HEK293 (cell line): Measurements from ENCODE around the gene MAP3K20.

Experiments used
- CTCF ChIA-PET: fragments of 350-600 bp; formaldehyde crosslinking; extraction: SDS; loops from one replicate; lab custom pipeline; 2021; ENCODE audit warnings: antibody characterized with exemption; lab: Yijun Ruan, JAX
- POLR2A ChIA-PET: fragments of 300-600 bp; formaldehyde crosslinking; extraction: SDS; loops from one replicate; lab custom pipeline; 2020; ENCODE audit warnings: antibody characterized with exemption, inconsistent platforms; lab: Yijun Ruan, JAX
- H3K27ac ChIP-seq: fragments of 200-500 bp; sonication (Bioruptor generic); 2 replicates; pipeline ENCODE4 v1.5.1; 2014; ENCODE audit warnings: low read depth, low read length, control low read depth, inconsistent platforms; ENCODE audit errors: extremely low read depth
- H3K36me3 ChIP-seq, 2 experiments: fragments of 200-500 bp in 1 of 2; sonication (Bioruptor generic) in 1 of 2; 1 replicate in 1 of 2; 2 replicates in 1 of 2; pipeline ENCODE4 v1.5.1; 2014 to 2017; ENCODE audit warnings: inconsistent platforms in 2 of 2, low read length in 2 of 2; ENCODE audit not compliant: control insufficient read depth in 2 of 2, insufficient read depth in 1 of 2
- H3K4me1 ChIP-seq: fragments of 200-500 bp; sonication (Bioruptor generic); 2 replicates; pipeline ENCODE4 v1.5.1; 2014; ENCODE audit warnings: mild to moderate bottlenecking, low read length, inconsistent platforms; ENCODE audit not compliant: control insufficient read depth, insufficient read depth
- H3K4me3 ChIP-seq: 2 replicates; pipeline ENCODE4 v1.5.1; 2011; ENCODE audit warnings: low read depth, mild to moderate bottlenecking, control low read depth, low read length, moderate library complexity
- H3K9me3 ChIP-seq: fragments of 200-500 bp; sonication (Bioruptor generic); 2 replicates; pipeline ENCODE4 v1.5.1; 2014; ENCODE audit warnings: low read depth, low read length, inconsistent platforms; ENCODE audit not compliant: control insufficient read depth, insufficient read depth
- EGR2 ChIP-seq: fragments of 450-650 bp; formaldehyde crosslinking; IDR thresholded peaks from 2 replicates; pipeline ENCODE4 v1.5.1; 2016; ENCODE audit warnings: low read depth, missing biosample characterization, missing genetic modification characterization
- GLIS2 ChIP-seq: fragments of 450-650 bp; formaldehyde crosslinking; IDR thresholded peaks from 2 replicates; pipeline ENCODE4 v1.5.1; 2016; ENCODE audit warnings: missing biosample characterization, missing genetic modification characterization
- MZF1 ChIP-seq: fragments of 450-650 bp; formaldehyde crosslinking; IDR thresholded peaks from 2 replicates; pipeline ENCODE4 v1.5.1; 2017; ENCODE audit warnings: missing biosample characterization, missing genetic modification characterization, borderline replicate concordance
- REPIN1 ChIP-seq: fragments of 450-650 bp; formaldehyde crosslinking; IDR thresholded peaks from 2 replicates; pipeline ENCODE4 v1.5.1; 2017; ENCODE audit warnings: missing biosample characterization, missing genetic modification characterization, low read depth
- ZEB2 ChIP-seq: fragments of 450-650 bp; formaldehyde crosslinking; IDR thresholded peaks from 2 replicates; pipeline ENCODE4 v1.5.1; 2016; ENCODE audit warnings: missing biosample characterization, missing genetic modification characterization
- ZFP3 ChIP-seq: fragments of 450-650 bp; formaldehyde crosslinking; IDR thresholded peaks from 2 replicates; pipeline ENCODE4 v1.5.1; 2016; ENCODE audit warnings: low read depth, missing biosample characterization, missing genetic modification characterization
- ZNF248 ChIP-seq: fragments of 450-650 bp; formaldehyde crosslinking; IDR thresholded peaks from 2 replicates; pipeline ENCODE4 v1.5.1; 2017; ENCODE audit warnings: missing biosample characterization, missing genetic modification characterization
- ZNF404 ChIP-seq: fragments of 450-650 bp; formaldehyde crosslinking; IDR thresholded peaks from 2 replicates; pipeline ENCODE4 v1.5.1; 2017; ENCODE audit warnings: missing biosample characterization, missing genetic modification characterization
- ZNF426 ChIP-seq: fragments of 450-650 bp; formaldehyde crosslinking; IDR thresholded peaks from 2 replicates; pipeline ENCODE4 v1.5.1; 2017; ENCODE audit warnings: missing biosample characterization, missing genetic modification characterization, mild to moderate bottlenecking, inconsistent platforms, moderate library complexity
- ZNF555 ChIP-seq: fragments of 450-650 bp; formaldehyde crosslinking; conservative IDR thresholded peaks from 2 replicates; pipeline ENCODE4 v1.5.1; 2017; ENCODE audit warnings: missing biosample characterization, mild to moderate bottlenecking, missing genetic modification characterization, inconsistent platforms
- ZNF610 ChIP-seq: fragments of 450-650 bp; formaldehyde crosslinking; IDR thresholded peaks from 2 replicates; pipeline ENCODE4 v1.5.1; 2016; ENCODE audit warnings: missing biosample characterization, missing genetic modification characterization, borderline replicate concordance
- ZNF629 ChIP-seq: fragments of 450-650 bp; formaldehyde crosslinking; IDR thresholded peaks from 2 replicates; pipeline ENCODE4 v1.5.1; 2017; ENCODE audit warnings: missing biosample characterization, missing genetic modification characterization
- ZNF776 ChIP-seq: fragments of 450-650 bp; formaldehyde crosslinking; IDR thresholded peaks from 2 replicates; pipeline ENCODE4 v1.5.0; 2017; ENCODE audit warnings: missing biosample characterization, missing genetic modification characterization, borderline replicate concordance
- ZNF791 ChIP-seq: fragments of 450-650 bp; formaldehyde crosslinking; IDR thresholded peaks from 2 replicates; pipeline ENCODE4 v1.5.1; 2016; ENCODE audit warnings: missing biosample characterization, missing genetic modification characterization
- ZNF830 ChIP-seq: fragments of 450-650 bp; IDR thresholded peaks from 2 replicates; pipeline ENCODE4 v1.5.0; 2018; ENCODE audit warnings: missing biosample characterization, missing genetic modification characterization, low read depth, mild to moderate bottlenecking, moderate library complexity
- ZNF843 ChIP-seq: fragments of 450-650 bp; formaldehyde crosslinking; IDR thresholded peaks from 2 replicates; pipeline ENCODE4 v1.5.1; 2016; ENCODE audit warnings: missing biosample characterization, missing genetic modification characterization
- TF ChIP-seq, protein P1 (sequence below): fragments of 450-650 bp; formaldehyde crosslinking; IDR thresholded peaks from 2 replicates; pipeline ENCODE4 v1.5.1; 2016; ENCODE audit warnings: missing biosample characterization, missing genetic modification characterization
- TF ChIP-seq, protein P2 (sequence below): IDR thresholded peaks from 2 replicates; pipeline ENCODE4 v1.6.1; 2011; ENCODE audit warnings: mild to moderate bottlenecking, low read depth, low read length, borderline replicate concordance
- TF ChIP-seq, protein P3 (sequence below): fragments of 450-650 bp; formaldehyde crosslinking; IDR thresholded peaks from 2 replicates; pipeline ENCODE4 v1.5.1; 2016; ENCODE audit warnings: missing biosample characterization, missing genetic modification characterization, low read depth
- TF ChIP-seq, protein P4 (sequence below): sonication (generic); formaldehyde crosslinking; IDR thresholded peaks from 2 replicates; pipeline ENCODE4 v1.8.1; 2022; ENCODE audit warnings: mild to moderate bottlenecking, moderate library complexity, missing genetic modification reagents
- TF ChIP-seq, protein P5 (sequence below): fragments of 450-650 bp; formaldehyde crosslinking; IDR thresholded peaks from 2 replicates; pipeline ENCODE4 v1.5.1; 2017; ENCODE audit warnings: missing biosample characterization, missing genetic modification characterization
- TF ChIP-seq, protein P6 (sequence below): fragments of 450-650 bp; formaldehyde crosslinking; IDR thresholded peaks from 2 replicates; pipeline ENCODE4; 2016; ENCODE audit warnings: missing biosample characterization, missing genetic modification characterization

The MAP3K20 gene

DNA sequence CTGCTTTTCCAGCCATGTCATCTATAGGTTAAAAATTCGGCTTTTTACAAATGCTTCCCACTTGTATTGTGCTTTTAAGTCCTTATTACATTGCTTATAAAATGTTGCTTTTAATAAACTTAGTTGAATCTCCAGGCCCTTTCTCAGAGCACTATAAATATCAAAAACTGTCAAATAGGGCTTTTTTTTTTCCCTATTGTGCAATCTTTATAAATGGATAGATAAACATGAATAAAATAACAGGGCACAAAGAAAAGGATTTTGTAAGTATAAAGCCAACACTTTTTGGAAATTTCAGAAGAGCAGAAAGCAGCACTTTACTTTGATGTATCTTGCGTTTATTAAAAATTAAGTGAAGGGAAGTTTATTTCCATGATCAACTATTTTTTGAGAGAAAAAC lies 171.5 kb downstream of the MAP3K20 start:
- Histone ChIP-seq H3K36me3 (no peaks in the 10 kb centered on the region), H3K9me3 (no peaks in the 10 kb centered on the region), H3K4me1 (peaks cover 3% of the 10 kb centered on the region; the same call in 1 of the 2 replicates), H3K4me3 (no peak overlapping the region), H3K27ac (no peak overlapping the region)
- POLR2A ChIA-PET, result no interaction called here
- TF ChIP-seq ZNF830 (tag by site-specific recombination) (no peak), ZFP3 (tag by site-specific recombination) (no peak), ZNF843 (tag by site-specific recombination) (no peak), GLIS2 (tag by site-specific recombination) (no peak), ZNF555 (tag by site-specific recombination) (no peak), ZEB2 (tag by site-specific recombination) (no peak), EGR2 (tag by site-specific recombination) (no peak), ZNF610 (no peak)
- TF ChIP-seq, protein P1, sequence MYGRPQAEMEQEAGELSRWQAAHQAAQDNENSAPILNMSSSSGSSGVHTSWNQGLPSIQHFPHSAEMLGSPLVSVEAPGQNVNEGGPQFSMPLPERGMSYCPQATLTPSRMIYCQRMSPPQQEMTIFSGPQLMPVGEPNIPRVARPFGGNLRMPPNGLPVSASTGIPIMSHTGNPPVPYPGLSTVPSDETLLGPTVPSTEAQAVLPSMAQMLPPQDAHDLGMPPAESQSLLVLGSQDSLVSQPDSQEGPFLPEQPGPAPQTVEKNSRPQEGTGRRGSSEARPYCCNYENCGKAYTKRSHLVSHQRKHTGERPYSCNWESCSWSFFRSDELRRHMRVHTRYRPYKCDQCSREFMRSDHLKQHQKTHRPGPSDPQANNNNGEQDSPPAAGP (tag by site-specific recombination), result no peak
- CTCF ChIA-PET, result no interaction called here

DNA sequence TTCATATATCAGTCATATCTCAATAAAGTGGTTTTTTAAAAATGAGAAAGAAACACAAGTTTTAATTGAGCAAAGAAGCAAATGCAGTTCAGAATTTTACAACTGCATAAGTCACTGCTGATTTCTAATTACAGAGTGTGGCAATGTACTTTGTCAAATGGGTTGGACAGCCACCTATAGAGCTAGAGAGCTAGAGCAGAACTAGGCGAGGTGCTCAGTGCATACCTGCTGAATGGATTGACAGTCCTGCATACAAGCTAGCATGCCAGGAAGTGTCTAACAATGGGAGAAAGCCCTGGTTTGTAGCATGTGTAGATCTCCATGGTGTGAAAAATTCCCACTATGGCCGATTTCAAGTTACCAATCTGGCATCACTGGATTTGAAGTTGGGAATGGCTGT lies 172.7 kb downstream of the MAP3K20 start:
- CTCF ChIA-PET, result interaction anchor here (0.6 to 1.3 kb wide), 2 partner anchors 317 to 1102 kb away, joined by 3 to 4 read pairs; no protein-coding TSS in a partner anchor
- TF ChIP-seq ZNF776 (tag by site-specific recombination) (no peak), ZNF404 (tag by site-specific recombination) (no peak), ZNF426 (no peak), ZNF629 (no peak), ZNF791 (no peak), MZF1 (tag by site-specific recombination) (no peak), ZNF248 (tag by site-specific recombination) (no peak), REPIN1 (no peak)
- TF ChIP-seq, protein P2, sequence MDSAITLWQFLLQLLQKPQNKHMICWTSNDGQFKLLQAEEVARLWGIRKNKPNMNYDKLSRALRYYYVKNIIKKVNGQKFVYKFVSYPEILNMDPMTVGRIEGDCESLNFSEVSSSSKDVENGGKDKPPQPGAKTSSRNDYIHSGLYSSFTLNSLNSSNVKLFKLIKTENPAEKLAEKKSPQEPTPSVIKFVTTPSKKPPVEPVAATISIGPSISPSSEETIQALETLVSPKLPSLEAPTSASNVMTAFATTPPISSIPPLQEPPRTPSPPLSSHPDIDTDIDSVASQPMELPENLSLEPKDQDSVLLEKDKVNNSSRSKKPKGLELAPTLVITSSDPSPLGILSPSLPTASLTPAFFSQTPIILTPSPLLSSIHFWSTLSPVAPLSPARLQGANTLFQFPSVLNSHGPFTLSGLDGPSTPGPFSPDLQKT, result no peak
- TF ChIP-seq, protein P3, sequence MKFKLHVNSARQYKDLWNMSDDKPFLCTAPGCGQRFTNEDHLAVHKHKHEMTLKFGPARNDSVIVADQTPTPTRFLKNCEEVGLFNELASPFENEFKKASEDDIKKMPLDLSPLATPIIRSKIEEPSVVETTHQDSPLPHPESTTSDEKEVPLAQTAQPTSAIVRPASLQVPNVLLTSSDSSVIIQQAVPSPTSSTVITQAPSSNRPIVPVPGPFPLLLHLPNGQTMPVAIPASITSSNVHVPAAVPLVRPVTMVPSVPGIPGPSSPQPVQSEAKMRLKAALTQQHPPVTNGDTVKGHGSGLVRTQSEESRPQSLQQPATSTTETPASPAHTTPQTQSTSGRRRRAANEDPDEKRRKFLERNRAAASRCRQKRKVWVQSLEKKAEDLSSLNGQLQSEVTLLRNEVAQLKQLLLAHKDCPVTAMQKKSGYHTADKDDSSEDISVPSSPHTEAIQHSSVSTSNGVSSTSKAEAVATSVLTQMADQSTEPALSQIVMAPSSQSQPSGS, result no peak
- TF ChIP-seq, protein P4, sequence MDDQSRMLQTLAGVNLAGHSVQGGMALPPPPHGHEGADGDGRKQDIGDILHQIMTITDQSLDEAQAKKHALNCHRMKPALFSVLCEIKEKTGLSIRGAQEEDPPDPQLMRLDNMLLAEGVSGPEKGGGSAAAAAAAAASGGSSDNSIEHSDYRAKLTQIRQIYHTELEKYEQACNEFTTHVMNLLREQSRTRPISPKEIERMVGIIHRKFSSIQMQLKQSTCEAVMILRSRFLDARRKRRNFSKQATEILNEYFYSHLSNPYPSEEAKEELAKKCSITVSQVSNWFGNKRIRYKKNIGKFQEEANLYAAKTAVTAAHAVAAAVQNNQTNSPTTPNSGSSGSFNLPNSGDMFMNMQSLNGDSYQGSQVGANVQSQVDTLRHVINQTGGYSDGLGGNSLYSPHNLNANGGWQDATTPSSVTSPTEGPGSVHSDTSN (CRISPR knock-in tag), result no peak
- TF ChIP-seq, protein P5, sequence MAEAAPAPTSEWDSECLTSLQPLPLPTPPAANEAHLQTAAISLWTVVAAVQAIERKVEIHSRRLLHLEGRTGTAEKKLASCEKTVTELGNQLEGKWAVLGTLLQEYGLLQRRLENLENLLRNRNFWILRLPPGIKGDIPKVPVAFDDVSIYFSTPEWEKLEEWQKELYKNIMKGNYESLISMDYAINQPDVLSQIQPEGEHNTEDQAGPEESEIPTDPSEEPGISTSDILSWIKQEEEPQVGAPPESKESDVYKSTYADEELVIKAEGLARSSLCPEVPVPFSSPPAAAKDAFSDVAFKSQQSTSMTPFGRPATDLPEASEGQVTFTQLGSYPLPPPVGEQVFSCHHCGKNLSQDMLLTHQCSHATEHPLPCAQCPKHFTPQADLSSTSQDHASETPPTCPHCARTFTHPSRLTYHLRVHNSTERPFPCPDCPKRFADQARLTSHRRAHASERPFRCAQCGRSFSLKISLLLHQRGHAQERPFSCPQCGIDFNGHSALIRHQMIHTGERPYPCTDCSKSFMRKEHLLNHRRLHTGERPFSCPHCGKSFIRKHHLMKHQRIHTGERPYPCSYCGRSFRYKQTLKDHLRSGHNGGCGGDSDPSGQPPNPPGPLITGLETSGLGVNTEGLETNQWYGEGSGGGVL (tag by site-specific recombination), result no peak
- TF ChIP-seq, protein P6, sequence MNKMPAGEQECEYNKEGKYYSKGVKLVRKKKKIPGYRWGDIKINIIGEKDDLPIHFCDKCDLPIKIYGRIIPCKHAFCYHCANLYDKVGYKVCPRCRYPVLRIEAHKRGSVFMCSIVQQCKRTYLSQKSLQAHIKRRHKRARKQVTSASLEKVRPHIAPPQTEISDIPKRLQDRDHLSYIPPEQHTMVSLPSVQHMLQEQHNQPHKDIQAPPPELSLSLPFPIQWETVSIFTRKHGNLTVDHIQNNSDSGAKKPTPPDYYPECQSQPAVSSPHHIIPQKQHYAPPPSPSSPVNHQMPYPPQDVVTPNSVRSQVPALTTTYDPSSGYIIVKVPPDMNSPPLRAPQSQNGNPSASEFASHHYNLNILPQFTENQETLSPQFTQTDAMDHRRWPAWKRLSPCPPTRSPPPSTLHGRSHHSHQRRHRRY (tag by site-specific recombination), result no peak
- Histone ChIP-seq H3K4me3 (no peak overlapping the region), H3K36me3 (no peaks in the 10 kb centered on the region), H3K9me3 (no peaks in the 10 kb centered on the region), H3K4me1 (peaks cover 3% of the 10 kb centered on the region; the same call in 1 of the 2 replicates), H3K27ac (no peak overlapping the region)
- POLR2A ChIA-PET, result no interaction called here
